ENCODE results near the gene ZNF346. TPM values are rescaled to one million over a fixed set of nuclear protein-coding genes. Genes with fewer than 3 reads are reported as not detected.

The ZNF346 gene
- total and polyA plus RNA-seq, 2 of the 13 experiments (the other 11 are each of a cell fraction or from before 2014, with no cell fraction given), result 8.6 to 19.4 TPM

- TF ChIP-seq, protein P1, sequence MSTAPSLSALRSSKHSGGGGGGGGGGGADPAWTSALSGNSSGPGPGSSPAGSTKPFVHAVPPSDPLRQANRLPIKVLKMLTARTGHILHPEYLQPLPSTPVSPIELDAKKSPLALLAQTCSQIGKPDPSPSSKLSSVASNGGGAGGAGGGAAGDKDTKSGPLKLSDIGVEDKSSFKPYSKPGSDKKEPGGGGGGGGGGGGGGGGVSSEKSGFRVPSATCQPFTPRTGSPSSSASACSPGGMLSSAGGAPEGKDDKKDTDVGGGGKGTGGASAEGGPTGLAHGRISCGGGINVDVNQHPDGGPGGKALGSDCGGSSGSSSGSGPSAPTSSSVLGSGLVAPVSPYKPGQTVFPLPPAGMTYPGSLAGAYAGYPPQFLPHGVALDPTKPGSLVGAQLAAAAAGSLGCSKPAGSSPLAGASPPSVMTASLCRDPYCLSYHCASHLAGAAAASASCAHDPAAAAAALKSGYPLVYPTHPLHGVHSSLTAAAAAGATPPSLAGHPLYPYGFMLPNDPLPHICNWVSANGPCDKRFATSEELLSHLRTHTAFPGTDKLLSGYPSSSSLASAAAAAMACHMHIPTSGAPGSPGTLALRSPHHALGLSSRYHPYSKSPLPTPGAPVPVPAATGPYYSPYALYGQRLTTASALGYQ (CRISPR knock-in tag; IDR thresholded peaks at IDR 0.05), result no peak
- TF ChIP-seq ONECUT2 (CRISPR knock-in tag; IDR thresholded peaks at IDR 0.05), result no peak
- no peak for TF ChIP-seq NR0B2 (CRISPR knock-in tag; IDR thresholded peaks at IDR 0.05)
- TF ChIP-seq ZNF891 (CRISPR knock-in tag; IDR thresholded peaks at IDR 0.05), result no peak
- TF ChIP-seq YEATS2 (CRISPR knock-in tag; IDR thresholded peaks at IDR 0.05; ENCODE audit: borderline replicate concordance), result peak; percentile 71
- peak; percentile 47; the same call in 1 of the 2 replicates for TF ChIP-seq MTERF4 (CRISPR knock-in tag; IDR thresholded peaks at IDR 0.05)
- TF ChIP-seq, protein P2, sequence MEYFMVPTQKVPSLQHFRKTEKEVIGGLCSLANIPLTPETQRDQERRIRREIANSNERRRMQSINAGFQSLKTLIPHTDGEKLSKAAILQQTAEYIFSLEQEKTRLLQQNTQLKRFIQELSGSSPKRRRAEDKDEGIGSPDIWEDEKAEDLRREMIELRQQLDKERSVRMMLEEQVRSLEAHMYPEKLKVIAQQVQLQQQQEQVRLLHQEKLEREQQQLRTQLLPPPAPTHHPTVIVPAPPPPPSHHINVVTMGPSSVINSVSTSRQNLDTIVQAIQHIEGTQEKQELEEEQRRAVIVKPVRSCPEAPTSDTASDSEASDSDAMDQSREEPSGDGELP (IDR thresholded peaks at IDR 0.05; ENCODE audit: borderline replicate concordance, low read depth), result no peak
- TF ChIP-seq ZNF362 (CRISPR knock-in tag; IDR thresholded peaks at IDR 0.05; ENCODE audit: borderline replicate concordance), result no peak
- TF ChIP-seq ZNF850 (CRISPR knock-in tag; conservative IDR thresholded peaks at IDR 0.05), result no peak
- TF ChIP-seq IKZF1 (IDR thresholded peaks at IDR 0.05), result no peak
- TF ChIP-seq, protein P3, sequence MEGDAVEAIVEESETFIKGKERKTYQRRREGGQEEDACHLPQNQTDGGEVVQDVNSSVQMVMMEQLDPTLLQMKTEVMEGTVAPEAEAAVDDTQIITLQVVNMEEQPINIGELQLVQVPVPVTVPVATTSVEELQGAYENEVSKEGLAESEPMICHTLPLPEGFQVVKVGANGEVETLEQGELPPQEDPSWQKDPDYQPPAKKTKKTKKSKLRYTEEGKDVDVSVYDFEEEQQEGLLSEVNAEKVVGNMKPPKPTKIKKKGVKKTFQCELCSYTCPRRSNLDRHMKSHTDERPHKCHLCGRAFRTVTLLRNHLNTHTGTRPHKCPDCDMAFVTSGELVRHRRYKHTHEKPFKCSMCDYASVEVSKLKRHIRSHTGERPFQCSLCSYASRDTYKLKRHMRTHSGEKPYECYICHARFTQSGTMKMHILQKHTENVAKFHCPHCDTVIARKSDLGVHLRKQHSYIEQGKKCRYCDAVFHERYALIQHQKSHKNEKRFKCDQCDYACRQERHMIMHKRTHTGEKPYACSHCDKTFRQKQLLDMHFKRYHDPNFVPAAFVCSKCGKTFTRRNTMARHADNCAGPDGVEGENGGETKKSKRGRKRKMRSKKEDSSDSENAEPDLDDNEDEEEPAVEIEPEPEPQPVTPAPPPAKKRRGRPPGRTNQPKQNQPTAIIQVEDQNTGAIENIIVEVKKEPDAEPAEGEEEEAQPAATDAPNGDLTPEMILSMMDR (CRISPR knock-in tag; IDR thresholded peaks at IDR 0.05), result peak; percentile 71
- TF ChIP-seq MYC (CRISPR knock-in tag; IDR thresholded peaks at IDR 0.05; ENCODE audit: borderline replicate concordance), result peak; percentile 55
- TF ChIP-seq EED (CRISPR knock-in tag; IDR thresholded peaks at IDR 0.05), result no peak; the same call in 1 of the 2 replicates
- TF ChIP-seq ZNF770 (CRISPR knock-in tag; IDR thresholded peaks at IDR 0.05), result no peak; the same call in none of the 2 replicates
- TF ChIP-seq, protein P4, sequence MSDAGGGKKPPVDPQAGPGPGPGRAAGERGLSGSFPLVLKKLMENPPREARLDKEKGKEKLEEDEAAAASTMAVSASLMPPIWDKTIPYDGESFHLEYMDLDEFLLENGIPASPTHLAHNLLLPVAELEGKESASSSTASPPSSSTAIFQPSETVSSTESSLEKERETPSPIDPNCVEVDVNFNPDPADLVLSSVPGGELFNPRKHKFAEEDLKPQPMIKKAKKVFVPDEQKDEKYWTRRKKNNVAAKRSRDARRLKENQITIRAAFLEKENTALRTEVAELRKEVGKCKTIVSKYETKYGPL (CRISPR knock-in tag; IDR thresholded peaks at IDR 0.05), result 0 out of 2 replicates have a peak, but pooled peaks have one; percentile 40
- TF ChIP-seq ZNF431 (CRISPR knock-in tag; IDR thresholded peaks at IDR 0.05; ENCODE audit: borderline replicate concordance, low read depth), result no peak
- TF ChIP-seq NBN (conservative IDR thresholded peaks at IDR 0.05), result no peak
- TF ChIP-seq PLRG1 (conservative IDR thresholded peaks at IDR 0.05), result no peak
Observed at GRCh38 chr5:177022386-177023302, at the start of gene ZNF346 (continued).
